ENCODE data around the gene ARHGEF11. TPM values are rescaled to one million over a fixed set of nuclear protein-coding genes. Genes with fewer than 3 reads are reported as not detected.
A peak's percentile ranks its signal among the peaks of the same experiment; 100 is the strongest.

ARHGEF11 gene
- total RNA-seq, 1 experiment from 2014 or later: 45.5 TPM

GRCh38 chr1:156931974-156932710 is 113.4 kb downstream of the ARHGEF11 start:
- intact Hi-C loops (cut with micrococcal nuclease; ENCODE audit: unreplicated experiment): no loop called here
- no peak overlapping the region for H3K27ac Mint-ChIP-seq (ENCODE audit: unreplicated experiment)
- no peak overlapping the region for H3K4me3 Mint-ChIP-seq (ENCODE audit: unreplicated experiment)
- POLR2A ChIA-PET: no interaction called here
- peaks cover 4% of the 10 kb centered on the region for H3K4me1 Mint-ChIP-seq (ENCODE audit: low read depth, unreplicated experiment)
- Histone ChIP-seq H3K9me3 (no peaks in the 10 kb centered on the region), H3K27me3 (replicated peaks; ENCODE audit: control insufficient read depth, insufficient read depth, low read length) (no peaks in the 10 kb centered on the region), H3K4me3 (ENCODE audit: low read depth, low read length) (no peak overlapping the region), H3K36me3 (ENCODE audit: control insufficient read depth, insufficient read depth, low read length) (peaks cover 1% of the 10 kb centered on the region; the same call in 1 of the 2 replicates), H3K4me1 (no peaks in the 10 kb centered on the region)
- no peak for DNase-seq
- H3K9me3 Mint-ChIP-seq (ENCODE audit: unreplicated experiment): no peaks in the 10 kb centered on the region
- BruUV-seq (replicated peaks): no TSS peak
- H3K36me3 Mint-ChIP-seq (ENCODE audit: insufficient read depth, unreplicated experiment): peaks cover 34% of the 10 kb centered on the region
- H3K27me3 Mint-ChIP-seq (ENCODE audit: insufficient read depth, unreplicated experiment): peaks cover 23% of the 10 kb centered on the region
- TF ChIP-seq CTCF (IDR thresholded peaks at IDR 0.05; ENCODE audit: insufficient read depth in 1 of 2, low read depth in 1 of 2, low read length in 1 of 2, severe bottlenecking in 1 of 2, unreplicated experiment in 1 of 2): no peak
- CTCF ChIA-PET: interaction anchor here (1.1 kb wide), 1 partner anchor 72 kb away, joined by 3 read pairs; the partner anchor contains the start of gene NTRK1

- POLR2A ChIA-PET: no interaction called here
- TF ChIP-seq CTCF (IDR thresholded peaks at IDR 0.05; ENCODE audit: insufficient read depth in 1 of 2, low read depth in 1 of 2, low read length in 1 of 2, severe bottlenecking in 1 of 2, unreplicated experiment in 1 of 2): no peak
- H3K36me3 Mint-ChIP-seq (ENCODE audit: insufficient read depth, unreplicated experiment): peaks cover 34% of the 10 kb centered on the region
Observed at GRCh38 chr1:156931211-156931952, 114.2 kb downstream of the ARHGEF11 start.

GRCh38 chr1:156930483-156930882 is 115.1 kb downstream of the ARHGEF11 start:
- peaks cover 6% of the 10 kb centered on the region for H3K4me1 Mint-ChIP-seq (ENCODE audit: low read depth, unreplicated experiment)
- Histone ChIP-seq H3K4me3 (ENCODE audit: low read depth, low read length) (no peak overlapping the region), H3K4me1 (no peaks in the 10 kb centered on the region), H3K27me3 (replicated peaks; ENCODE audit: control insufficient read depth, insufficient read depth, low read length) (no peaks in the 10 kb centered on the region), H3K9me3 (no peaks in the 10 kb centered on the region), H3K36me3 (ENCODE audit: control insufficient read depth, insufficient read depth, low read length) (no peaks in the 10 kb centered on the region)
- TF ChIP-seq CTCF (IDR thresholded peaks at IDR 0.05; ENCODE audit: insufficient read depth in 1 of 2, low read depth in 1 of 2, low read length in 1 of 2, severe bottlenecking in 1 of 2, unreplicated experiment in 1 of 2): no peak
- ChIA-PET POLR2A (no interaction called here), CTCF (interaction anchor here (0.7 kb wide), 1 partner anchor 318 kb away, joined by 4 read pairs; no protein-coding TSS in a partner anchor)
- no TSS peak for BruUV-seq (replicated peaks)
- no peak overlapping the region for H3K4me3 Mint-ChIP-seq (ENCODE audit: unreplicated experiment)
- H3K9me3 Mint-ChIP-seq (ENCODE audit: unreplicated experiment): no peaks in the 10 kb centered on the region
- H3K27ac Mint-ChIP-seq (ENCODE audit: unreplicated experiment): peak overlapping the region; percentile 2
- intact Hi-C loops (cut with micrococcal nuclease; ENCODE audit: unreplicated experiment): no loop called here
- peaks cover 25% of the 10 kb centered on the region for H3K27me3 Mint-ChIP-seq (ENCODE audit: insufficient read depth, unreplicated experiment)
- peaks cover 34% of the 10 kb centered on the region for H3K36me3 Mint-ChIP-seq (ENCODE audit: insufficient read depth, unreplicated experiment)
- no peak for DNase-seq

More at GRCh38 chr1:156931211-156931952, 114.2 kb downstream of the ARHGEF11 start:
- no peaks in the 10 kb centered on the region for H3K9me3 ChIP-seq
- H3K4me1 ChIP-seq: no peaks in the 10 kb centered on the region
- intact Hi-C loops (cut with micrococcal nuclease; ENCODE audit: unreplicated experiment): no loop called here
- H3K27ac Mint-ChIP-seq (ENCODE audit: unreplicated experiment): no peak overlapping the region
- H3K4me3 ChIP-seq (ENCODE audit: low read depth, low read length): no peak overlapping the region
- no TSS peak for BruUV-seq (replicated peaks)
- no peaks in the 10 kb centered on the region for H3K9me3 Mint-ChIP-seq (ENCODE audit: unreplicated experiment)
- H3K27me3 Mint-ChIP-seq (ENCODE audit: insufficient read depth, unreplicated experiment): peaks cover 25% of the 10 kb centered on the region
- H3K27me3 ChIP-seq (replicated peaks; ENCODE audit: control insufficient read depth, insufficient read depth, low read length): no peaks in the 10 kb centered on the region
- no peak overlapping the region for H3K4me3 Mint-ChIP-seq (ENCODE audit: unreplicated experiment)
- DNase-seq: no peak
- peaks cover 6% of the 10 kb centered on the region for H3K4me1 Mint-ChIP-seq (ENCODE audit: low read depth, unreplicated experiment)
- H3K36me3 ChIP-seq (ENCODE audit: control insufficient read depth, insufficient read depth, low read length): peaks cover 1% of the 10 kb centered on the region; the same call in 1 of the 2 replicates
- CTCF ChIA-PET: interaction anchor here (1.1 kb wide), 1 partner anchor 71 kb away, joined by 3 read pairs; the partner anchor contains the start of gene NTRK1

Measured in Caco-2 (cell line).